Ishikawa (cell line): Measurements from ENCODE around the gene SLC7A14.
A peak's percentile ranks its signal among the peaks of the same experiment; 100 is the strongest.

Experiments used
- CEBPB ChIP-seq: IDR thresholded peaks from 2 replicates; pipeline ENCODE4 v1.6.1; 2012
- CREB1 ChIP-seq: IDR thresholded peaks from 2 replicates; pipeline ENCODE4 v1.6.1; 2012; ENCODE audit warnings: low read depth
- EGR1 ChIP-seq: IDR thresholded peaks from 2 replicates; pipeline ENCODE4 v1.6.1; 2012
- EP300 ChIP-seq: IDR thresholded peaks from 2 replicates; pipeline ENCODE4 v1.6.1; 2012; ENCODE audit warnings: borderline replicate concordance
- FOXM1 ChIP-seq: IDR thresholded peaks from 2 replicates; pipeline ENCODE4 v1.6.1; 2012; ENCODE audit warnings: low read depth, borderline replicate concordance
- NFIC ChIP-seq: IDR thresholded peaks from 2 replicates; pipeline ENCODE4 v1.6.1; 2012
- RAD21 ChIP-seq: IDR thresholded peaks from 2 replicates; pipeline ENCODE4 v1.6.1; 2012; ENCODE audit warnings: low read depth
- TAF1 ChIP-seq: IDR thresholded peaks from 2 replicates; pipeline ENCODE4 v1.6.1; 2012; ENCODE audit warnings: low read depth, mild to moderate bottlenecking
- TCF12 ChIP-seq: IDR thresholded peaks from 2 replicates; pipeline ENCODE4 v1.6.1; 2012; ENCODE audit warnings: low read depth
- TEAD4 ChIP-seq: IDR thresholded peaks from 2 replicates; pipeline ENCODE4 v1.6.1; 2012
- YY1 ChIP-seq: IDR thresholded peaks from 2 replicates; pipeline ENCODE4 v1.6.1; 2012; ENCODE audit warnings: low read depth
- ZBTB7A ChIP-seq: IDR thresholded peaks from 2 replicates; pipeline ENCODE4 v1.6.1; 2012; ENCODE audit warnings: low read depth
- TF ChIP-seq, protein P1 (sequence below): IDR thresholded peaks from 2 replicates; pipeline ENCODE4 v1.6.1; 2012
- TF ChIP-seq, protein P2 (sequence below): IDR thresholded peaks from 2 replicates; pipeline ENCODE4 v1.6.1; 2012
- TF ChIP-seq, protein P3 (sequence below): IDR thresholded peaks from 2 replicates; pipeline ENCODE4 v1.6.1; 2012; ENCODE audit warnings: low read depth, mild to moderate bottlenecking

SLC7A14 gene

DNA sequence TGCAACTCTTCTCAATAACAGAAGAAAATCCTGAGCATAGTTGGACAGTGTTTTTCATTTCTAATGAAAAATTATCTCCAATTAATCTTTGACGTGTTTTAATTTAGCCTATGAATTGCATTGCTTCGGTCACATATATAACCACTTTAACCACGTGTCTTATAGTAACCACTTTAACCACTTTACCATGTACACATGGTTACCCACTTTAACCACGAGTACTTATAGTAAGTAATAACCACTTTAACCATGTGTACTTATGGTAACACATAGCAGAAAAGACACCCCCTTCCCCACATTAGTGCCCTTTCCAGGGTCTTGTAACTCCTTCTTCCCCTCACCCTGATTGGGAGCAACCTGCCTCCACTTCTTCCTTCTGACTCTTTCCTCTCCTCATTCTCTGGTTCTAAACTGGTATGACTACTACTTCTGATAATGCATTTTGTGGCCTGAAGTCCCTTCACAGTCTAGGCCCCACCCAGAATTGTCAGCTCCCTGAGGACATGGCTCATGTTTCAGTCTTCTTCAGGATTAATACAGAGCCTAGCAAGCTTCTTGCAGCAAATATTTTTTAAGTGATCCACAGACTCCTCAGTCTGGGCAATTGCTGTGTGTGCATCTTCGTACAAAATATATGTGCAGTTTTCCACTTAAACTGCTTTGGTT is 25.0 kb downstream of the SLC7A14 start:
- no peak for TF ChIP-seq CEBPB
- TF ChIP-seq TCF12 = no peak
- TF ChIP-seq TAF1 = no peak
- TF ChIP-seq FOXM1 = no peak
- TF ChIP-seq CREB1 = no peak
- TF ChIP-seq, protein P1, sequence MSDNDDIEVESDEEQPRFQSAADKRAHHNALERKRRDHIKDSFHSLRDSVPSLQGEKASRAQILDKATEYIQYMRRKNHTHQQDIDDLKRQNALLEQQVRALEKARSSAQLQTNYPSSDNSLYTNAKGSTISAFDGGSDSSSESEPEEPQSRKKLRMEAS = no peak
- no peak for TF ChIP-seq NFIC
- TF ChIP-seq TEAD4 = no peak
- TF ChIP-seq RAD21 = no peak
- no peak for TF ChIP-seq EP300
- TF ChIP-seq YY1 = no peak
- TF ChIP-seq, protein P2, sequence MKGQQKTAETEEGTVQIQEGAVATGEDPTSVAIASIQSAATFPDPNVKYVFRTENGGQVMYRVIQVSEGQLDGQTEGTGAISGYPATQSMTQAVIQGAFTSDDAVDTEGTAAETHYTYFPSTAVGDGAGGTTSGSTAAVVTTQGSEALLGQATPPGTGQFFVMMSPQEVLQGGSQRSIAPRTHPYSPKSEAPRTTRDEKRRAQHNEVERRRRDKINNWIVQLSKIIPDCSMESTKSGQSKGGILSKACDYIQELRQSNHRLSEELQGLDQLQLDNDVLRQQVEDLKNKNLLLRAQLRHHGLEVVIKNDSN = no peak
- no peak for TF ChIP-seq EGR1
- TF ChIP-seq ZBTB7A = no peak
- TF ChIP-seq, protein P3, sequence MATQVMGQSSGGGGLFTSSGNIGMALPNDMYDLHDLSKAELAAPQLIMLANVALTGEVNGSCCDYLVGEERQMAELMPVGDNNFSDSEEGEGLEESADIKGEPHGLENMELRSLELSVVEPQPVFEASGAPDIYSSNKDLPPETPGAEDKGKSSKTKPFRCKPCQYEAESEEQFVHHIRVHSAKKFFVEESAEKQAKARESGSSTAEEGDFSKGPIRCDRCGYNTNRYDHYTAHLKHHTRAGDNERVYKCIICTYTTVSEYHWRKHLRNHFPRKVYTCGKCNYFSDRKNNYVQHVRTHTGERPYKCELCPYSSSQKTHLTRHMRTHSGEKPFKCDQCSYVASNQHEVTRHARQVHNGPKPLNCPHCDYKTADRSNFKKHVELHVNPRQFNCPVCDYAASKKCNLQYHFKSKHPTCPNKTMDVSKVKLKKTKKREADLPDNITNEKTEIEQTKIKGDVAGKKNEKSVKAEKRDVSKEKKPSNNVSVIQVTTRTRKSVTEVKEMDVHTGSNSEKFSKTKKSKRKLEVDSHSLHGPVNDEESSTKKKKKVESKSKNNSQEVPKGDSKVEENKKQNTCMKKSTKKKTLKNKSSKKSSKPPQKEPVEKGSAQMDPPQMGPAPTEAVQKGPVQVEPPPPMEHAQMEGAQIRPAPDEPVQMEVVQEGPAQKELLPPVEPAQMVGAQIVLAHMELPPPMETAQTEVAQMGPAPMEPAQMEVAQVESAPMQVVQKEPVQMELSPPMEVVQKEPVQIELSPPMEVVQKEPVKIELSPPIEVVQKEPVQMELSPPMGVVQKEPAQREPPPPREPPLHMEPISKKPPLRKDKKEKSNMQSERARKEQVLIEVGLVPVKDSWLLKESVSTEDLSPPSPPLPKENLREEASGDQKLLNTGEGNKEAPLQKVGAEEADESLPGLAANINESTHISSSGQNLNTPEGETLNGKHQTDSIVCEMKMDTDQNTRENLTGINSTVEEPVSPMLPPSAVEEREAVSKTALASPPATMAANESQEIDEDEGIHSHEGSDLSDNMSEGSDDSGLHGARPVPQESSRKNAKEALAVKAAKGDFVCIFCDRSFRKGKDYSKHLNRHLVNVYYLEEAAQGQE = no peak

DNA sequence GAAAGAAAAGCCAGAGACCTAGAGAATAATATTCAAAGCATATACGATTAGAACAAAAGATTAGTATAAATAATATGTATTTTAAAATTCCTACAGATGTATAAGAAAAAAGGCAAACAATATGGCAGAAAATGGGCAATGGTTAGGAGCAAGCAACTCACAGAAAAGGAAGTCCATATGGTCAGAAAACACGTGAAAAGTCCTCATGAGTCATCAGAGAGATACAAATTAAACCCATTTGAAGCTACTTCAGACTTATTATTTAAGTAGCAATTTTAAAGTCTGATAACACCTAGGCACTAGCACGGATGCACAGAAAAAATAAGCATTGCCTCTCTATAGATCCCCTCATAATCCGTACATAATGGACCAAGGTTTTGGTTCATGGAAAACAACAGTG is 25.6 kb downstream of the SLC7A14 start:
- TF ChIP-seq, protein P3 = no peak
- TF ChIP-seq, protein P2 = no peak
- TF ChIP-seq CEBPB = no peak
- no peak for TF ChIP-seq EP300
- no peak for TF ChIP-seq TCF12
- no peak for TF ChIP-seq RAD21
- no peak for TF ChIP-seq YY1
- TF ChIP-seq ZBTB7A = no peak
- no peak for TF ChIP-seq EGR1

DNA sequence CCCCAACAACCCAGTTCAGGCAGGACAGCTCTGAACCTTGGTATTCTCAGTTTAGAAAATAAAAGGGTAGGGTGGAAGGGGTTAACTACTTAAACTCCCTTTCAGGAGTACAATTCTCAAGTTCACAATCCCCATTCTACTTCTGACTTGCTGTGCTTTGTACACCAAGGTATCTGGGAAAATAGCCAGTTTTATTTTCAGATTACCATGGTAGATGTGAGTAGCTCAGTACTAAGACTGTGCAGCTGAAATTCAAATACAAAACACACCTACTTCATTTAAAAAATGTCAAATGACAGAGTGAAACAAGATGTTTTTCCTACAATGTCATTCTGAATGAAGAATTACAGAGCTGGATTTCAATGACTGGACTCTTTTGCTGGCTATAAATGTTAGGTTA is 27.4 kb downstream of the SLC7A14 start:
- TF ChIP-seq, protein P3 = no peak
- no peak for TF ChIP-seq RAD21
- TF ChIP-seq TAF1 = no peak

DNA sequence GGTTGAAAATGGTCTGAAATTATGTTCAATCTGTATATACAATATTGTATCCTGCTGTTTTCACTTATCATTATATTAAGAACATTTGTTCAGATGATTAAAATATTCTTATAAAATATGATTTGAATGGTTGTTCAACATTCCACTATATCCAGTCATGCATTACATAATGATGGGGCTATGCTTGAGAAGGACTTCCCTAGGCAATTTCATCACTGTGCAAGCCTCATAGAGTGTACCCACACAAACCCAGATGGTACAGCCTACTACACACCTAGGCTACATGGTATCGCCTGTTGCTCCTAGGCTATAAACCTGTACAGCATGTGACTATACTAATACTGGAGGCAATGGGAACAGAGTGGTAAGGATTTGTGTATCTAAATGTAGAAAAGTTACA is 30.5 kb downstream of the SLC7A14 start:
- TF ChIP-seq CREB1 (no peak), NFIC (no peak), ZBTB7A (no peak), TAF1 (no peak)

DNA sequence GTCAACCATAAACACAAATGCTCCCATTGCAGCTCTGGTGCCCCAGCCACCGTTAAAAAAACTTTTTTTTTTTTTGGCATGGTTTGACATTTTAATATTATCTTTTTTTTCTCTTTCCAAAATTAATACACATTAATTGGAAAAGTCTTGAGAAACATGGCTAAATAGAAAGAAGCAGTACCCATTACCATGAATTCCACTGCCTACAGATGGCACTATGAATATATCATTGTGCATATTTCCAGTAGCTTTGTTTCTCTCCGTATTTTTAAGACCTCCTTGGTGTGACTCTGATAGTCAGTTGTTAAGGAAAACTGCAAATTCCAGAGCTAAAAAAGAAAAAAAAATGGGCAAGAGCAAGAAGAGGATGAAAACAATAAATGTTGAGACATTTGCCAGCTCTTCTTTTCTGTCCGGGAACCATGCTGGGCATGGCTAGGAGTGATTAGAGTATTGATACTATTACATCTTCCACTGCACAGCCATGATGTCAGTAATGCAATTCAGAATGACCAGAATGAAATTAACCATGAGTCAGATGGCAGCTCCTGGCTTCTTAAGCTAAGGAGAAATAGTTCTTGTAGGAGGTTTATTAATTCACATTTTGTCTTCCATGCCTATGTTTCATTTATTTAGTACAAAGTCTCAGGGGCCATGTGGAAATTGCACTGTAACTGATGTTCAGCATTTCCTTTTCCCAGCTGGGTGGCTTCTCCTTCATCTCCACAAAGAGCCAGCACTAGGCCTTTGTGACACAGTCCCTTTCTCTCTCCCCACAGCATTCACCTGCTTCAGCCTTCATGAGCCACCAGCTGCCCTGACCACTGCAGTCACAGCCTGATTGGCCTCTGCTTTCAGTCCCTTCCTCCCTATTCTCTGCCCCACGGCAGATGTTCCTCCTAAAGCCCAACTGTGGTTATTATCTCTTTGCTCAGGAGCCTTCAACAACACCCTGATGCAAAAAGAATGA is 31.8 kb downstream of the SLC7A14 start:
- TF ChIP-seq, protein P3 = no peak
- TF ChIP-seq, protein P1 = no peak
- TF ChIP-seq RAD21 (peak; percentile 32; the same call in 1 of the 2 replicates), CREB1 (no peak)
